ENCODE measurements around the gene ALDH8A1. TPM values are rescaled to one million over a fixed set of nuclear protein-coding genes. Genes with fewer than 3 reads are reported as not detected.

Gene ALDH8A1
- total and polyA plus RNA-seq, 2 of the 8 experiments (the other 6 are each of a cell fraction or from before 2014, with no cell fraction given), result 0.08 to 0.28 TPM

DNA sequence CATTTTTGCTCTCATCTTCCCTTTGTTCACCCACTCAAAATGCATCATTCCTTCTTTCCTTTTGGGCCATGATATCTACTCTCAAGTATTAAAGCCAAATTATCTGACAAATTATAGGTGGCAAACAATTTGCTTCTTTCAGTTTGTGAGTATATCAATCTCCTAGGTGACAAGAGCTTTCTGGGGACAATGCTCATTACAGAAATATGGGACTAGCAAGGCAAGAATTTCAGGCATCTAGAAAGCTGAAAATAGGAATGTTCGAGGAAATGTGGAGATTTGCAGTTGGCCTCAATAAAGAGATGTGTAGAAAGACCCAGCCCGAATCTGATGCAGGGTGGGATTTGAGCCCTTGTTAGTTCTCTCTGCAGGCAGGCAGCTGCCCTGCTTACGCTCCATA is 71.8 kb downstream of the ALDH8A1 start:
- no peak overlapping the region for H3K4me3 ChIP-seq (ENCODE audit: extremely low read depth in 1 of 4, insufficient read depth in 2 of 4, low read depth in 3 of 4, low read length in 4 of 4)
- CTCF ChIA-PET (ENCODE audit: partially characterized antibody), result no interaction called here
- FAIRE-seq (no peak), DNase-seq (ENCODE audit: low read depth in 1 of 2, low spot score in 2 of 2) (no peak)
- no peaks in the 10 kb centered on the region for H4K20me1 ChIP-seq (replicated peaks in 1 of 2; ENCODE audit: control insufficient read depth in 1 of 2, insufficient read depth in 2 of 2, low read length in 2 of 2)
- no peak overlapping the region for H3K23ac ChIP-seq (ENCODE audit: insufficient read length)
- no peaks in the 10 kb centered on the region for H3K4me1 ChIP-seq (replicated peaks in 1 of 4; ENCODE audit: control insufficient read depth in 3 of 4, insufficient read depth in 4 of 4, low read length in 3 of 4)
- H4K91ac ChIP-seq (replicated peaks; ENCODE audit: insufficient read length, low read length), result no peak overlapping the region
- 98% methylated on average over 3 of the region's 3 CpGs; no CpG with 5 or more reads in 1 of the 2 experiments for WGBS, 2 experiments (ENCODE audit: extremely low coverage in 1 of 2, insufficient coverage in 1 of 2, insufficient read length in 1 of 2, insufficient replicate concordance in 2 of 2, low coverage in 1 of 2, low lambda C conversion rate in 2 of 2, missing lambda C conversion rate in 1 of 2)
- H3K79me1 ChIP-seq (ENCODE audit: low read depth, low read length), result no peaks in the 10 kb centered on the region
- no peak overlapping the region for H3K9ac ChIP-seq (replicated peaks in 1 of 4; ENCODE audit: extremely low read depth in 1 of 4, low read depth in 3 of 4, low read length in 3 of 4)
- no peaks in the 10 kb centered on the region for H3K27me3 ChIP-seq (replicated peaks in 1 of 4; ENCODE audit: control insufficient read depth in 3 of 4, extremely low read depth in 1 of 4, insufficient read depth in 3 of 4, low read length in 3 of 4)
- H2BK20ac ChIP-seq (ENCODE audit: low read length), result no peak overlapping the region
- no peak overlapping the region for H2BK12ac ChIP-seq (ENCODE audit: low read depth, low read length)
- POLR2A ChIA-PET (ENCODE audit: partially characterized antibody), result no interaction called here
- no peak overlapping the region for H2AK5ac ChIP-seq (ENCODE audit: low read depth, low read length)
- H2AFZ ChIP-seq (ENCODE audit: low read length), result no peak overlapping the region; the same call in 1 of the 2 replicates
- no peak overlapping the region for H3K14ac ChIP-seq (ENCODE audit: insufficient read length)
- H3K27ac ChIP-seq (ENCODE audit: low read depth, low read length), result no peak overlapping the region
- no peak overlapping the region for H2BK120ac ChIP-seq (replicated peaks; ENCODE audit: low read depth, low read length)
- H2BK15ac ChIP-seq (ENCODE audit: low read length), result no peak overlapping the region
- H3K79me2 ChIP-seq (ENCODE audit: control insufficient read depth in 1 of 2, insufficient read depth in 2 of 2, low read length in 2 of 2), result no peaks in the 10 kb centered on the region
- H2BK5ac ChIP-seq (ENCODE audit: low read depth, low read length), result no peak overlapping the region
- peaks cover 13 to 15% of the 10 kb centered on the region in 2 experiments; a peak in 3 of 4 replicates for H3K9me3 ChIP-seq (ENCODE audit: insufficient read depth in 2 of 2, low read depth in 1 of 2, low read length in 1 of 2)
- no peak overlapping the region for H4K8ac ChIP-seq (ENCODE audit: extremely low read depth, insufficient read depth, low read length)
- no peak overlapping the region for H3K56ac ChIP-seq (replicated peaks; ENCODE audit: insufficient read length, low read depth, low read length)
- H3K23me2 ChIP-seq (ENCODE audit: low read depth, low read length), result peaks cover 3% of the 10 kb centered on the region; the same call in 1 of the 2 replicates
- H3K4ac ChIP-seq (replicated peaks; ENCODE audit: insufficient read length, low read depth, low read length), result no peak overlapping the region
- no peak overlapping the region for H4K5ac ChIP-seq (ENCODE audit: insufficient read length, low read depth, low read length)
- no peaks in the 10 kb centered on the region for H3K36me3 ChIP-seq (ENCODE audit: control insufficient read depth in 2 of 4, insufficient read depth in 4 of 4, low read length in 3 of 4)
- no peak overlapping the region for H3K4me2 ChIP-seq (ENCODE audit: insufficient read depth in 1 of 2, low read depth in 2 of 2, low read length in 2 of 2)
- H3K18ac ChIP-seq (ENCODE audit: extremely low read depth, low read length), result no peak overlapping the region
- TF ChIP-seq, protein P1, sequence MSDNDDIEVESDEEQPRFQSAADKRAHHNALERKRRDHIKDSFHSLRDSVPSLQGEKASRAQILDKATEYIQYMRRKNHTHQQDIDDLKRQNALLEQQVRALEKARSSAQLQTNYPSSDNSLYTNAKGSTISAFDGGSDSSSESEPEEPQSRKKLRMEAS (IDR thresholded peaks at IDR 0.05), result no peak
